Fibroblast of pulmonary artery (primary cell): ENCODE results near the gene TMEM50B.

Source experiments
- DNase-seq: peaks from one replicate; pipeline ENCODE4 v3.0.0-alpha.2; 2010; ENCODE audit warnings: low read depth
- H3K4me3 ChIP-seq: replicated peaks from 2 replicates; pipeline ENCODE4 v1.5.1; 2011; ENCODE audit warnings: low read depth, mild to moderate bottlenecking, control low read depth, low read length, moderate library complexity
- TF ChIP-seq, protein P1 (sequence below): IDR thresholded peaks from 2 replicates; pipeline ENCODE4 v1.5.1; 2011; ENCODE audit warnings: mild to moderate bottlenecking, control low read depth, low read length, inconsistent platforms; ENCODE audit errors: missing control alignments

The TMEM50B gene

DNA sequence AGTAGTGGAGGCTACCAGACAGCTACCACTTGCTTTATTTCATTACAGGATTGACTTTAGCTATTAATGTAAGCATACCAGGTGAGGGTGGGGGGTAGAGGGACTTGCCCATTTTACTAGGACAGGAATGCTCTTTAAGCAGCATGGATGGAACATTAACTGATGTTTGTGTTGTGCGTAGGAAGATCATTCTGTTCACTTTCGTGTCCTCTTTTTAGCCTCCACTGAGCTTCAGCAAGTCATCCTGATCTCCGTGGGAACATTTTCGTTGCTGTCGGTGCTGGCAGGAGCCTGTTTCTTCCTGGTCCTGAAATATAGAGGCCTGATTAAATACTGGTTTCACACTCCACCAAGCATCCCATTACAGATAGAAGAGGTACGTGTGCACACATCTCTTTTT is 47.3 kb downstream of the TMEM50B start:
- no peak for DNase-seq
- TF ChIP-seq, protein P1, sequence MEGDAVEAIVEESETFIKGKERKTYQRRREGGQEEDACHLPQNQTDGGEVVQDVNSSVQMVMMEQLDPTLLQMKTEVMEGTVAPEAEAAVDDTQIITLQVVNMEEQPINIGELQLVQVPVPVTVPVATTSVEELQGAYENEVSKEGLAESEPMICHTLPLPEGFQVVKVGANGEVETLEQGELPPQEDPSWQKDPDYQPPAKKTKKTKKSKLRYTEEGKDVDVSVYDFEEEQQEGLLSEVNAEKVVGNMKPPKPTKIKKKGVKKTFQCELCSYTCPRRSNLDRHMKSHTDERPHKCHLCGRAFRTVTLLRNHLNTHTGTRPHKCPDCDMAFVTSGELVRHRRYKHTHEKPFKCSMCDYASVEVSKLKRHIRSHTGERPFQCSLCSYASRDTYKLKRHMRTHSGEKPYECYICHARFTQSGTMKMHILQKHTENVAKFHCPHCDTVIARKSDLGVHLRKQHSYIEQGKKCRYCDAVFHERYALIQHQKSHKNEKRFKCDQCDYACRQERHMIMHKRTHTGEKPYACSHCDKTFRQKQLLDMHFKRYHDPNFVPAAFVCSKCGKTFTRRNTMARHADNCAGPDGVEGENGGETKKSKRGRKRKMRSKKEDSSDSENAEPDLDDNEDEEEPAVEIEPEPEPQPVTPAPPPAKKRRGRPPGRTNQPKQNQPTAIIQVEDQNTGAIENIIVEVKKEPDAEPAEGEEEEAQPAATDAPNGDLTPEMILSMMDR = no peak
- H3K4me3 ChIP-seq = no peak overlapping the region

DNA sequence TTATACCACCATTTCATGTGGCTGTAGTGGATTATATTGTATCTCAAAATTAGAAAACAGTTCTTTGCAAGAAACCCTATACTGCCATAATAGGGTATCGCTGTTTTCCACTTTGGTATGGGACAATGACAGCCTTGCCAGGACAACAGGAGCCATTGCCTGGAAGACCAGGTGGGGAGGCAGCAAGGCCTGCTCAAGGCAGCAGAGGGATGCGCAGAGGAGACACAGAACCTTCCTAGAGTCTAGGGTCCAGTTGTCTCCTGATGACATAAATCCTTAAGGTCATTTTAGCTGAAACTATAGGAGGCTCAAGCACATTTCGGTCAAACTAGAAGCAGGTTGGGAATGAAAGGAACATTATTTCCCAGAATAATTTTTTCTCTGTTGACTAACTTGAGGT is 48.9 kb downstream of the TMEM50B start:
- TF ChIP-seq, protein P1 = no peak
- no peak for DNase-seq
- no peak overlapping the region for H3K4me3 ChIP-seq

DNA sequence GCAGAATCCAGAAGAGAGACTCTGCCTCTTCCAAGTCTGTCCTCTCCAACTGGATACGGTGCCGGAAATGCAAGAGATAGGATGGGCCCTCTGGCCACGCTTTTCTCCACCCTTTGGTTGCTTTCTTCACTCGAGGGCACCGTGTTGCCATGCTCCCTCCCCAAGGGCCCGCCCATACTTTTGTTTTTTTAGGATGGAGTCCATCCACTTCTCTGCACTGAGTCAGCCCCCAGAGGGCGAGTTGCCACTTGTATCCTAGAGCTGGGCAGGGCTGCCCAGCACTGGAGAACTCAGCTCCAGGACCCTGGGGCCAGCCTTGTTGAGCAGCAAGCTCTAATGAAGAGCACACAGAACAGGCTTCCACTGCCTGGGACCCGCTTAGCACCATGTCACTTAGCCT is 51.1 kb downstream of the TMEM50B start:
- H3K4me3 ChIP-seq = no peak overlapping the region
- TF ChIP-seq, protein P1 = no peak
- no peak for DNase-seq

DNA sequence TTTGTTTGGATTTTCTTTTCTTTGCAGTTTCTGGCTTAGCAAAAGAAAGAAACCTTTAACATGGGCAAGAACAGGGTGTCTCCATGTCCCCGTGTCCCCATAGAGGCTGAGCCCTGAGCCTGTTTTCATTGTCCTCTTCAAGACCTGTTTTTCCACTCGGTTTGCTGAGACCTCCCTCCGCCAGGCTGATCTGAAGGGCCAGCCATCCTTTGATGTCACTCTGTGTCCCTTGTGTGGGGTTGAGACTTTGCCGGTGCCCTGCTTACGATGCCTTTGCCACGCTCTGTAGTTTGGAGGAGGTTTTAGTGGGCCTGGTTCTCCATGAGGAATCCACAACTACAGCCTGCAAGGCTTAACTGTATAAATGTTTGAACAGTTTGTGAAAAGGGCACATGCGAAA is 52.7 kb downstream of the TMEM50B start:
- TF ChIP-seq, protein P1 = no peak
- no peak for DNase-seq
- no peak overlapping the region for H3K4me3 ChIP-seq

DNA sequence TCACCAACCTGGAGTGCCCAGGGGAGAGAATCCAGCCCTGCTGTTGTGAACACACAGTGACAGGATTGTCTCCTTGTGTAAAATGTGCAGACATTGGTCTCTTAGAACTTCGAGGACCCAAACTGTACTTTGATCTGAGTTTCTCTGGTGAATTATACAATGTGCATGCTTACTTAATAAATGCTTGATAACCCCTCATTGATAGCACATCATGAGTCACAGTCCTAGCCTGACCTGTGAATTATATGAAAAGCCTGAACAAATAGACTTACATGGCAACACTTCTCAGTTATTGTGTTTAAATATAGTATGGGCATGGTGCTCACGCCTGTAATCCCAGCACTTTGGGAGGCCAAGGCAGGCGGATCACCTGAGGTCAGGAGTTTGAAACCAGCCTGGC is 53.9 kb downstream of the TMEM50B start:
- TF ChIP-seq, protein P1 = no peak
- no peak overlapping the region for H3K4me3 ChIP-seq
- no peak for DNase-seq

DNA sequence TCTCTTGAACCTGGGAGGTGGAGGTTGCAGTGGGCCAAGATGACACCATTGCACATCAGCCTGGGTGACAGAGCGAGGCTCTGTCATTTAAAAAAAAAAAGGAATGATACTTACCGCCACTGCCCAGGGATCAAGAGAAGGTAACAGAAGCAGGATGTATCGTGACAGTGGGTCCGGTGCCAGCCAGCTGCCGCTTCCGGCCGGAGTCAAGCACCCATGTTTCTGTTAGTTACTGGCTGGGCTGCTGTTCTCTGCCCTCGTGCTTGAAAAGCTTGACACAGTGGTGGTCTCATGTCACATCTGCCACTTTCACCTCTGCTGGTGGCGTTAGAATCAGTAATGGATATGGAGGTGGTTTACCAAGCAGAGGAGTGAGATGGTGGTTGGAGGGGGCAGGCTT is 55.6 kb downstream of the TMEM50B start:
- no peak overlapping the region for H3K4me3 ChIP-seq
- TF ChIP-seq, protein P1 = no peak
- DNase-seq = no peak

DNA sequence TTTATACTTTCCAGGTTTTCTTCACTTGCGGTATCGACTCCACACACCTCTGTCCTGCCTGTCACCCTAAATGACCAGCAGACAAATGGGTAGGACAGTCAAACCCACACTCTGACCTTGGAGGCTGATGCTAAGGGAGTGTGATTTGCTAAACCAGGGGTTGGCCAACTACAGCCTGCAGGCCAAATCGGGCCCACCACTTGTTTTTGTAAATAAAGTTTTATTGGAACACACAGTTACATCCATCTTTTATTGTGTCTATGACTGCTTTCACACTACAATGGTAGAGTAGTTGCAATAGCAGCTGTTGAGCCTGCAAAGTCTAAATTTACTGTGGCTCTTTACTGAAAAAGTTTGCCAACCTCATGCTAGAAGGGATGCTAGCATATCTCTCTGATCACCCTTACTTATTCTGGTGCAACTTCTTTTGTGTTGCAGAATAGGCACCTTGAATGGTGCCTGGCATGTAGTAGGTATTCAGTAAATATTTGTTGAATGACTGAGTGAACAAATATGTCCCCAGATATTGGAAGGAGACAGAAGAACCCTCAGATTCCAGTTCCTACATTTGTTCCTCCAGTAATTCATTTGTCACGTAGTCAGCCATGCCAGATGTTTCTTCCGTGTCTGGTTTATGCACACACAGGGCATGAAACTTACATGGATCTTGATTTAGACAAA is 57.9 kb downstream of the TMEM50B start:
- TF ChIP-seq, protein P1 = no peak
- H3K4me3 ChIP-seq = no peak overlapping the region
- DNase-seq = no peak
